DOHH2 (cell line): Measurements from ENCODE around the gene STAT5A.

Experiments used
- EZH2phosphoT487 ChIP-seq: fragments of 200-600 bp; sonication (generic); IDR thresholded peaks from 2 replicates; pipeline ENCODE4 v1.6.1; 2017; ENCODE audit warnings: borderline replicate concordance, mild to moderate bottlenecking, antibody characterized with exemption, low read length, moderate library complexity, mixed read lengths
- TF ChIP-seq, protein P1 (sequence below): fragments of 200-600 bp; sonication (generic); IDR thresholded peaks from one replicate; pipeline ENCODE4 v1.5.1; 2014; ENCODE audit warnings: antibody characterized with exemption, mild to moderate bottlenecking, low read depth, low read length; ENCODE audit not compliant: poor library complexity, severe bottlenecking

DNA sequence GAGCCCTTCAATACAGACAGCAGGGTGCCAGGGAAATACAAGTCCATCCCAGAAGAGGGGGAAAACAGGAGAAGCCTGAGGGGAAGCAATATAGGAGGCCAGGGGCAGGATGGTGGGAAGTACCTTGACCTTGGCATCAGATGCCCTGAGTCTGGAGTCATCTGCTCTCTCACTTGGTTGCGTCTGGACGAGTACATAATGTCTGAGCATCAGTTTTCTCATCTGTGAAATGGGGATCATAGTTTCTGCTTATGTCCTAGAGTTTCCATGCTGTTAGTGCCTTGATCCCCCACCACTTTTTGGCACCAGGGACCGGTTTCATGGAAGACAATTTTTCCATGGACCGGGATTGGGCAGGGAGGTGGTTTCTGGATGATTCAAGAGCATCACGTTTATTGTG is 2.3 kb downstream of the STAT5A start:
- TF ChIP-seq, protein P1, sequence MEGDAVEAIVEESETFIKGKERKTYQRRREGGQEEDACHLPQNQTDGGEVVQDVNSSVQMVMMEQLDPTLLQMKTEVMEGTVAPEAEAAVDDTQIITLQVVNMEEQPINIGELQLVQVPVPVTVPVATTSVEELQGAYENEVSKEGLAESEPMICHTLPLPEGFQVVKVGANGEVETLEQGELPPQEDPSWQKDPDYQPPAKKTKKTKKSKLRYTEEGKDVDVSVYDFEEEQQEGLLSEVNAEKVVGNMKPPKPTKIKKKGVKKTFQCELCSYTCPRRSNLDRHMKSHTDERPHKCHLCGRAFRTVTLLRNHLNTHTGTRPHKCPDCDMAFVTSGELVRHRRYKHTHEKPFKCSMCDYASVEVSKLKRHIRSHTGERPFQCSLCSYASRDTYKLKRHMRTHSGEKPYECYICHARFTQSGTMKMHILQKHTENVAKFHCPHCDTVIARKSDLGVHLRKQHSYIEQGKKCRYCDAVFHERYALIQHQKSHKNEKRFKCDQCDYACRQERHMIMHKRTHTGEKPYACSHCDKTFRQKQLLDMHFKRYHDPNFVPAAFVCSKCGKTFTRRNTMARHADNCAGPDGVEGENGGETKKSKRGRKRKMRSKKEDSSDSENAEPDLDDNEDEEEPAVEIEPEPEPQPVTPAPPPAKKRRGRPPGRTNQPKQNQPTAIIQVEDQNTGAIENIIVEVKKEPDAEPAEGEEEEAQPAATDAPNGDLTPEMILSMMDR: no peak
- TF ChIP-seq EZH2phosphoT487: no peak
